CD4-positive, alpha-beta T cell treated with Interleukin-17A for 1 hour (primary cell): ENCODE measurements around the gene CLPTM1L.

Source experiments
- DNase-seq: peaks from one replicate; pipeline ENCODE4 v3.0.0-alpha.2; 2020

CLPTM1L gene

DNA sequence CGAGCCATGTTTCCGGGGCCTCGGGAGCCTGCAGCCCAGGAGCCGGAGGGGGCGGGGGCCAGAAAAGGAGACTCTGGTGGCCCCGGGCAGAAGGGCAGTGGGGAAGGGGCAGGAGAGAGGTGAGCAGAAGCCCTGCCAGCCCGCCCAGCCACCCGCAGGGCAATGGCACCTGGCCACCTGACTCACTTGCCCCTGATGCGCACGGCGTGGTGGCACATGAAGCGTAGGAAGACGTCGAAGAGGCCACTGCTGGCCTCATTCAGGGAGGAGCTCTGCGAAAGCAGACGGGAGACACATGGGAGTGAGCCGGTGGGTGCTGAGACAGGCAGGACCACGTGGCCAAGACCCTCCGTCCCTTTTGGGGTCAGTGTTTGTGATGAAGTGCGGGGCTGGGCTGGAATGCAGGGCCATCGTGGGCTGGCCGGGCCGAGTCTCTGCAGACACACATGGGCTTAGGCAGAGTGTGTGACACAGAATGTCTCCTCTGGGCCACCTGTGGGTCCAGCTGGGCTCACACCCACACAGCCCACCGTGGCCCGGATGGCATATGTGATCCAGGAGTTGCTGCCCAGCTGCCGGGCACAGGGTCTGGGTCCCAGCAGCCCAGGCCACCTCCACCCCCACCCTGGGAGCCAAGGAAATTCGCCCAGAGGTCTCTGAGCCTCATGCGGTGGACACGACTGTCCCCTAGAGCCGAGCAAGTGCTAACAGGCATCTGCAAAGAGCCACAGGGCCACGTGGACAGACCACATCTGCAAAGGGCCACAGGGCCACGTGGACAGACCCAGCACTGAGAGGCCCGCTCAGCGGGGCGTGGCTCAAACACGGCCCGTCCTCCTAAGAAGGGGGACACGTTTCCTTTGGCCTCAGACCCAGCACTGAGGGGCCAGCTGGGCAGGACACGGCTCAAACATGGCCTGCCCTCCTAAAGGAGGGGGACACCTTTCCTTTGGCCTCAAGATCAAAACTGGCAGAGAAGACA is 73.7 kb downstream of the CLPTM1L start:
- DNase-seq: no peak

DNA sequence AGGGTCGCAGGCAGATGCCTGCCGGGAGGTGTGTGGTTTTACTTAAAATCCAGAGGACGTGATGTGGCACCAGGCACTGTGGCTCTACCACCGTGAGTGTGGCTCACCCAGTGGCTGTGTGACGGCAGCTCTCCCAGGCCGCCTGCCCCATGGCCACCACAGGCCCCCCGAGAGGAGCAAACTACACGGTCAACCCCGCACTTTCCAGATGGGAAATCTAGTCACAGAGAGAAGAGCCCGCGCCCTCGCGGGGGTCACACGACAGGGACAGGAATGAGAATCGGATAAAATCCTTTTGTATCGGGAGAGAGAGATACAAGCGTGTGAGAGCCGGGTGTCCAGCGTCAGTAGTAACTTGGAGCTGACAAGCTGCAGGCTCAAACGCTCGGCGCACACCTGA is 74.5 kb downstream of the CLPTM1L start:
- DNase-seq: no peak

DNA sequence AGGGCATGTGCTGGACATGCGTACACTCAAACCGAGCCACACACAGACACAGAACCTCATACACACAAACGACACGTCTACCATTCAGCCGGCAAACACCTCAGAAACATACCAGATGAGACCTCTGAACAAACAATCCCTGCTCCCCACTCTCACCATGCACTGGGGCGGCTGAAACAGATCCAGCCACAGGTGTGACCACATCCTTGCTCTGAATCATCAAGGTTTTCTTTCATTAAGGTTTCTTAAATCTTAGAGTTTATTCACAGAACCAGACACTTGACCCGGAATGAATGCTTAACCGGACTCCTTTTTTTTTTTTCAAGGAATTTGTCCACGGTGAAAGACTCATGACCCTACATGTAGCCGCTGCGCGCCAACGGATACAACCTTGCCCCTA is 76.2 kb downstream of the CLPTM1L start:
- peak; percentile 36 for DNase-seq

DNA sequence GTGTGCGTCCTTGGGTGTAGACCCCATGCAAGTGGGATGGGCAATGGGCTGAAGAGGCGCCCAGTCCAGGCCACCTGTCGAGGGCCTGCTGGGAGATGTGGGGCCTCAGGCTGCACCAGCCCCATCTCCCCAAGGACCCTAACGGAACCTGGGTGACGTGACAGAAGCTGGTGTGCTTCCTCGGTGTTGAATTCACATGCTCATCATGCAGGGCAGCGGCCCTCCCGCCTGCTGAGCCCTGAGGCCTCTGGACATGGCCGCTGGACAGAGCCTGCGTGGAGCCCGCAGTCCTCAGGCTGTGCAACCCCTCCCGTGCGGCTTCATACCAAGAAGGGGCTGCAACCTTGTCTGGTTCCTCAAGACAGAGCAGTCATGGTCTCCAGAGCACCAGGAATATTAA is 76.8 kb downstream of the CLPTM1L start:
- DNase-seq: no peak
